Measurements from ENCODE around the gene EIF3K. TPM values are rescaled to one million over a fixed set of nuclear protein-coding genes. Genes with fewer than 3 reads are reported as not detected.

The EIF3K gene
- total RNA-seq, 1 experiment from 2014 or later = 642 TPM

DNA sequence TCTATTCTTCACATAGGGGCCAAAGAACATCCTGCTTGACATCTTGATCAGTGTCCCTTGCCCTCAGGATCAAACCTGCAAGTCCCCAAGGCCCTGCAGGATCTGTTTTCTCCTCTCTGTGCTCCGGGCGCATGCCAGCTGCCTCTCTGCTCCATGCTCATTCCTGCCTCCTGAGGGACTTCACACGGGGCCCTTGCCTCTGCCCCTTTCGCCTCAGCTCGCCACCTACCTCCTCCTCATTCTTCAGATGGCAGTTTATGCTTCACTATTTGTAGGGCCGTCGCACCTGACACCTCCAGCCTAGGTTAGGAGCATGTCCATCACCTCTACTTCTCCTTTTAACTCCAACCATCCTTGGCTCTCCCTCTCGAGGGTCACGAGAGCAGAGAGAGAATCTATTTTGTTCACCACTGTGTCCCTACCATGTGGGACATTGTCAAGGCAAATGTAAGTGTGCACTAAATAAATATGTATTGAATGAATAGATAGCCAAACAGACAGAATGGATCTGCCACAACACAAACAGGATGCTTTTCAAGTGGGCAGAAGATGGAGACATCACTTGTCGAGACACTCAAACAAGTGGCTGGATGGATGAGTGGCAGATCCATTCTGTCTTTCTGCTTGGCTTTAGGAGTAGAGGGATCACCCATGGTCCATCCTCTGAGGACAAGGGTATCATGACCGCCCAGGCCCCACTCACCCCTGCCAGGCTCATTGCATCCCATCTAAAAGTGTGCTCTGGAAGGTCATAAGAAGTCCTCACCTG lies 58.1 kb downstream of the EIF3K start:
- in situ Hi-C loops (cut with HindIII; ENCODE audit: low pct_unique_long_range_greater_than_20kb, low sequenced_read_pairs) = no loop called here
- no peak for DNase-seq (ENCODE audit: low read depth)

- in situ Hi-C loops (cut with HindIII; ENCODE audit: low pct_unique_long_range_greater_than_20kb, low sequenced_read_pairs) = no loop called here
Measured at GRCh38 chr19:38678217-38678890, 59.4 kb downstream of the EIF3K start.

GRCh38 chr19:38678891-38679494 lies 60.0 kb downstream of the EIF3K start:
- DNase-seq (ENCODE audit: low read depth) = no peak
- in situ Hi-C loops (cut with HindIII; ENCODE audit: low pct_unique_long_range_greater_than_20kb, low sequenced_read_pairs) = no loop called here

More at GRCh38 chr19:38678217-38678890, 59.4 kb downstream of the EIF3K start:
- no peak for DNase-seq (ENCODE audit: low read depth)

- DNase-seq (ENCODE audit: low read depth) = peak; percentile 55
- in situ Hi-C loops (cut with HindIII; ENCODE audit: low pct_unique_long_range_greater_than_20kb, low sequenced_read_pairs) = no loop called here
Measured at GRCh38 chr19:38679839-38680238, 60.9 kb downstream of the EIF3K start.

DNA sequence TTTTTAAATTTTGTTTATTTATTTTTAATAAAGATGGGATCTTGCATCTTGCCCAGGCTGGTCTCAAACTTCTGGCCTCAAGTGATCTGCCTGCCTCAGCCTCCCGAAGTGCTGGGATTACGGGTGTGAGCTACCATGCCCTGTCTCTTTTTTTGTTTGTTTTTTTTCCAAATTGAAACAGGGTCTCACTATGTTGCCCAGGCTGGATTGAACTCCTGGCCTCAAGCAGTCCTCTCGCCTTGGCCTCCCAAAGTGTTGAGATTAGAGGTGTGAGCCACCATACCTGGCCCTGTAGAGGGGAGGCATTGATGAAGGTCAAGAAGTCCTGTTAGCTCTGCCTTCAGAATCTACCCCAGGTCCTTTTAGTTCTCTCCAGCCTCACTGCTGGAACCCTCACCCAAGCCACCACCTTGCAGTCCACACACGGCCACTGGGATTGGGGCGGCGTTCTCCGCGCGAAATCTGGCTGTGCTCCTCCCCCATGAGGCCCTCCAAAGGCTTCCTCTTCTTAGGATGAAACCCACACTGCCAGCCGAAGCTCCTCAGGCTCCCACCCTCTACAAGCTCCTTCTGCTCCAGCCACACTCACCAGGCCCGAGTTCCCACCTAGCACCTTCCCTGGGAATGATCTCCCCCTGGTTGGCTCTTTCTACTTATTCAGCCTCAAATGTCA lies 63.3 kb downstream of the EIF3K start:
- DNase-seq (ENCODE audit: low read depth) = no peak
- in situ Hi-C loops (cut with HindIII; ENCODE audit: low pct_unique_long_range_greater_than_20kb, low sequenced_read_pairs) = no loop called here

- DNase-seq (ENCODE audit: low read depth) = no peak
- in situ Hi-C loops (cut with HindIII; ENCODE audit: low pct_unique_long_range_greater_than_20kb, low sequenced_read_pairs) = no loop called here
Measured at GRCh38 chr19:38682872-38683392, 63.9 kb downstream of the EIF3K start.

- in situ Hi-C loops (cut with HindIII; ENCODE audit: low pct_unique_long_range_greater_than_20kb, low sequenced_read_pairs) = no loop called here
- DNase-seq (ENCODE audit: low read depth) = peak; percentile 100
Measured at GRCh38 chr19:38683393-38684077, 64.5 kb downstream of the EIF3K start.

GRCh38 chr19:38684078-38684861 lies 65.3 kb downstream of the EIF3K start:
- in situ Hi-C loops (cut with HindIII; ENCODE audit: low pct_unique_long_range_greater_than_20kb, low sequenced_read_pairs) = no loop called here
- peak; percentile 97 for DNase-seq (ENCODE audit: low read depth)

DNA sequence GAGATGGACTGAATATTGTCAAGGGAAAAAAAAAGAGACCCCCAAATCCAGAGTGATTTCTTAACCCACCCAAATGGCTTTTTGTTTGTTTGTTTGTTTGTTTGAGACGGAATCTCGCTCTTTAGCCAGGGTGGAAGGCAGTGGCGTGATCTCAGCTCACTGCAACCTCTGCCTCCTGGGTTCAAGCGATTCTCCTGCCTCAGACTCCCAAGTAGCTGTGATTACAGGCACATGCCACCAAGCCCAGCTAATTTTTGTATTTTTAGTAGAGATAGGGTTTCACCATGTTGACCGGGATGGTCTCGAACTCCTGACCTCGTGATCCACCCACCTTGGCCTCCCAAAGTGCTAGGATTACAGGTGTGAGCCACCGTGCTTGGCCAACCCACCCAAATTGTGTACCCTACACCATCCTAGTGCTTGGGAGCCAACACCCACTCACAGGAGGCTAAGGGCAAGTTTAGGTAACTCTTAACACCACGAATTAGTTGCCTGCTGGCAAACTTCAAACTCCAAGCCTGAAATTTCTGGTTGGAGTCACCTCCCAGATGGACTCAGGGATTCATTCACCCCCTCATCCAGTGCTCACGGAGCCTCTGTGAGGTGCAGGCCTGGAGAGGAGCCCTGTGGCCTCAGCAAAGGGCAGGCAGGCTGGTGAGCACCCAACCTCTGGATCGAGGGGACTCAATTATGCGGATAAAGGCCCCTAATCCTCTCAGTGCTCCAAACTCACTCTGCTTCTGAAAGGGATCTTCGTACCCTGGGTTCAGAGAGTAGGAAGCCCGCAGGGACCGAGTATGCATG lies 66.1 kb downstream of the EIF3K start:
- DNase-seq (ENCODE audit: low read depth) = no peak
- in situ Hi-C loops (cut with HindIII; ENCODE audit: low pct_unique_long_range_greater_than_20kb, low sequenced_read_pairs) = no loop called here

- in situ Hi-C loops (cut with HindIII; ENCODE audit: low pct_unique_long_range_greater_than_20kb, low sequenced_read_pairs) = no loop called here
- DNase-seq (ENCODE audit: low read depth) = peak; percentile 68
Measured at GRCh38 chr19:38685666-38686529, 66.9 kb downstream of the EIF3K start.

DNA sequence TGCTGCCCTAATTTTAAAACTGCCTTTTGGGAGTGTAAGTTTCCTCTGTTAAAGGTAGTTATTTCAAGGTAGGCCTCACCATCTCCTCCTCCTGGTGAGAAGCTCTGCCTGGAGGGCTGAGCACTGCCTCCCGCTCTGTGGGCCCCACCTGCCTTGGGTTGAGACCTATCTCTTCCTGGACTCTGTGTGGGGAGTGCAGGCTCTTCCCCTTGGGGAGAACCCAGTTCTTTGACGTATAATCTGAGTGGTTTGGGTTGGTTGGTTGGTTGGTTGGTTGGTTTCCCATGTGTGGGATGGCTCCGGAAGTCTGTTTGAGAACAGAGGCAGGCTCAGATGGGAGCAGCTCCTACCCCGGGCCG lies 67.5 kb downstream of the EIF3K start:
- peak; percentile 42 for DNase-seq (ENCODE audit: low read depth)
- in situ Hi-C loops (cut with HindIII; ENCODE audit: low pct_unique_long_range_greater_than_20kb, low sequenced_read_pairs) = no loop called here

Other genes starting within 250 kb of the EIF3K start
- gene PSMD8, start 244.6 kb upstream of the EIF3K start, total RNA-seq (2014; rRNA removed; shearing (Covaris generic); ENCODE audit: low replicate concordance) = 444 and 614 TPM in 2 replicates
- 2.5 TPM in 1 of 2 replicates, not detected in the other for gene GGN, start 231.2 kb upstream of the EIF3K start, total RNA-seq (2014; rRNA removed; shearing (Covaris generic); ENCODE audit: low replicate concordance)
- 1.7 TPM in 1 of 2 replicates, not detected in the other for gene SPRED3, start 230.5 kb upstream of the EIF3K start, total RNA-seq (2014; rRNA removed; shearing (Covaris generic); ENCODE audit: low replicate concordance)
- gene FAM98C, start 216.1 kb upstream of the EIF3K start, total RNA-seq (2014; rRNA removed; shearing (Covaris generic); ENCODE audit: low replicate concordance) = 23.9 and 31.9 TPM in 2 replicates
- gene RASGRP4, start 193.0 kb upstream of the EIF3K start, total RNA-seq (2014; rRNA removed; shearing (Covaris generic); ENCODE audit: low replicate concordance) = not detected in 2 replicates
- under 0.01 TPM in 1 of 2 replicates, not detected in the other for gene RYR1, start 185.5 kb upstream of the EIF3K start, total RNA-seq (2014; rRNA removed; shearing (Covaris generic); ENCODE audit: low replicate concordance)
- 1.3 and 1.6 TPM in 2 replicates for gene MAP4K1, start 1.2 kb upstream of the EIF3K start, total RNA-seq (2014; rRNA removed; shearing (Covaris generic); ENCODE audit: low replicate concordance)
- gene ACTN4, start 28.5 kb downstream of the EIF3K start, total RNA-seq (2014; rRNA removed; shearing (Covaris generic); ENCODE audit: low replicate concordance) = 872 and 922 TPM in 2 replicates
- 0.46 and 2.3 TPM in 2 replicates for gene CAPN12, start 125.3 kb downstream of the EIF3K start, total RNA-seq (2014; rRNA removed; shearing (Covaris generic); ENCODE audit: low replicate concordance)
- not detected in 2 replicates for gene LGALS7, start 154.3 kb downstream of the EIF3K start, total RNA-seq (2014; rRNA removed; shearing (Covaris generic); ENCODE audit: low replicate concordance)
- gene LGALS7B, start 170.0 kb downstream of the EIF3K start, total RNA-seq (2014; rRNA removed; shearing (Covaris generic); ENCODE audit: low replicate concordance) = not detected in 2 replicates
- not detected in 2 replicates for gene LGALS4, start 193.8 kb downstream of the EIF3K start, total RNA-seq (2014; rRNA removed; shearing (Covaris generic); ENCODE audit: low replicate concordance)
- 241 and 276 TPM in 2 replicates for gene ECH1, start 212.6 kb downstream of the EIF3K start, total RNA-seq (2014; rRNA removed; shearing (Covaris generic); ENCODE audit: low replicate concordance)
- 501 and 509 TPM in 2 replicates for gene HNRNPL, start 230.8 kb downstream of the EIF3K start, total RNA-seq (2014; rRNA removed; shearing (Covaris generic); ENCODE audit: low replicate concordance)

Data from Caki2 (cell line).